Measurements from ENCODE around the gene SARDH. TPM values are rescaled to one million over a fixed set of nuclear protein-coding genes. Genes with fewer than 3 reads are reported as not detected.

The SARDH gene
- total and polyA plus RNA-seq, 2 of the 13 experiments (the other 11 are each of a cell fraction or from before 2014, with no cell fraction given), result 11.6 to 34.9 TPM

- TF ChIP-seq IKZF5 (CRISPR knock-in tag; IDR thresholded peaks at IDR 0.05) (peak; percentile 58; the same call in 1 of the 2 replicates), HDAC6 (IDR thresholded peaks at IDR 0.05; ENCODE audit: low read depth, low read length) (no peak), SATB2 (CRISPR knock-in tag; IDR thresholded peaks at IDR 0.05) (no peak), AGO1 (IDR thresholded peaks at IDR 0.05; ENCODE audit: low read depth, low read length, poor library complexity, severe bottlenecking) (no peak), ZNF136 (CRISPR knock-in tag; IDR thresholded peaks at IDR 0.05; ENCODE audit: low read depth) (no peak), ZNF264 (CRISPR knock-in tag; IDR thresholded peaks at IDR 0.05) (peak; percentile 79), ZSCAN21 (CRISPR knock-in tag; IDR thresholded peaks at IDR 0.05; ENCODE audit: borderline replicate concordance) (no peak), XRCC5 (optimal IDR thresholded peaks at IDR 0.05; ENCODE audit: low read length) (peak; percentile 81), ESRRA (CRISPR knock-in tag; IDR thresholded peaks at IDR 0.05; ENCODE audit: low read depth) (peak; percentile 95), ZSCAN20 (CRISPR knock-in tag; IDR thresholded peaks at IDR 0.05; ENCODE audit: borderline replicate concordance) (no peak), MNT (IDR thresholded peaks at IDR 0.05) (peak; percentile 33; the same call in 1 of the 2 replicates), GATAD2A (CRISPR knock-in tag; IDR thresholded peaks at IDR 0.05) (peak; percentile 79), HES4 (CRISPR knock-in tag; IDR thresholded peaks at IDR 0.05; ENCODE audit: borderline replicate concordance) (no peak), KLF9 (CRISPR knock-in tag; IDR thresholded peaks at IDR 0.05; ENCODE audit: low read depth) (0 out of 2 replicates have a peak, but pooled peaks have one; percentile 85), ZC3H4 (CRISPR knock-in tag; IDR thresholded peaks at IDR 0.05; ENCODE audit: borderline replicate concordance) (no peak), ZNF354B (CRISPR knock-in tag; IDR thresholded peaks at IDR 0.05) (no peak), GTF2F1 (IDR thresholded peaks at IDR 0.05; ENCODE audit: low read length) (no peak), JARID2 (CRISPR knock-in tag; IDR thresholded peaks at IDR 0.05; ENCODE audit: insufficient replicate concordance) (no peak), ZNF878 (CRISPR knock-in tag; IDR thresholded peaks at IDR 0.05) (no peak), ZNF800 (CRISPR knock-in tag; IDR thresholded peaks at IDR 0.05) (no peak)
- TF ChIP-seq, protein P1, sequence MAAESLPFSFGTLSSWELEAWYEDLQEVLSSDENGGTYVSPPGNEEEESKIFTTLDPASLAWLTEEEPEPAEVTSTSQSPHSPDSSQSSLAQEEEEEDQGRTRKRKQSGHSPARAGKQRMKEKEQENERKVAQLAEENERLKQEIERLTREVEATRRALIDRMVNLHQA (CRISPR knock-in tag; IDR thresholded peaks at IDR 0.05), result no peak
- TF ChIP-seq, protein P2, sequence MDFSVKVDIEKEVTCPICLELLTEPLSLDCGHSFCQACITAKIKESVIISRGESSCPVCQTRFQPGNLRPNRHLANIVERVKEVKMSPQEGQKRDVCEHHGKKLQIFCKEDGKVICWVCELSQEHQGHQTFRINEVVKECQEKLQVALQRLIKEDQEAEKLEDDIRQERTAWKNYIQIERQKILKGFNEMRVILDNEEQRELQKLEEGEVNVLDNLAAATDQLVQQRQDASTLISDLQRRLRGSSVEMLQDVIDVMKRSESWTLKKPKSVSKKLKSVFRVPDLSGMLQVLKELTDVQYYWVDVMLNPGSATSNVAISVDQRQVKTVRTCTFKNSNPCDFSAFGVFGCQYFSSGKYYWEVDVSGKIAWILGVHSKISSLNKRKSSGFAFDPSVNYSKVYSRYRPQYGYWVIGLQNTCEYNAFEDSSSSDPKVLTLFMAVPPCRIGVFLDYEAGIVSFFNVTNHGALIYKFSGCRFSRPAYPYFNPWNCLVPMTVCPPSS (IDR thresholded peaks at IDR 0.05), result no peak
- TF ChIP-seq, protein P3, sequence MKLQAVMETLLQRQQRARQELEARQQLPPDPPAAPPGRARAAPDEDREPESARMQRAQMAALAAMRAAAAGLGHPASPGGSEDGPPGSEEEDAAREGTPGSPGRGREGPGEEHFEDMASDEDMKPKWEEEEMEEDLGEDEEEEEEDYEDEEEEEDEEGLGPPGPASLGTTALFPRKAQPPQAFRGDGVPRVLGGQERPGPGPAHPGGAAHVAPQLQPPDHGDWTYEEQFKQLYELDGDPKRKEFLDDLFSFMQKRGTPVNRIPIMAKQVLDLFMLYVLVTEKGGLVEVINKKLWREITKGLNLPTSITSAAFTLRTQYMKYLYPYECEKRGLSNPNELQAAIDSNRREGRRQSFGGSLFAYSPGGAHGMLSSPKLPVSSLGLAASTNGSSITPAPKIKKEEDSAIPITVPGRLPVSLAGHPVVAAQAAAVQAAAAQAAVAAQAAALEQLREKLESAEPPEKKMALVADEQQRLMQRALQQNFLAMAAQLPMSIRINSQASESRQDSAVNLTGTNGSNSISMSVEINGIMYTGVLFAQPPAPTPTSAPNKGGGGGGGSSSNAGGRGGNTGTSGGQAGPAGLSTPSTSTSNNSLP (IDR thresholded peaks at IDR 0.05; ENCODE audit: low read depth, low read length), result no peak
Observed at GRCh38 chr9:133768859-133769510, 30.8 kb upstream of the SARDH start (continued).
